ENCODE data around the gene MRTO4. TPM values are rescaled to one million over a fixed set of nuclear protein-coding genes. Genes with fewer than 3 reads are reported as not detected.
A peak's percentile ranks its signal among the peaks of the same experiment; 100 is the strongest.

MRTO4 gene
- total and polyA plus RNA-seq, 9 of the 15 experiments (the other 6 are each of a cell fraction or from before 2014, with no cell fraction given) = 62.0 to 173 (median 146) TPM

GRCh38 chr1:19251305-19252196 is at the start of gene MRTO4, which contains the start of gene EMC1 (continued):
- no peak; the same call in 1 of the 2 replicates for TF ChIP-seq ATF1 (CRISPR knock-in tag; IDR thresholded peaks at IDR 0.05)
- TF ChIP-seq ATF1 (tag; IDR thresholded peaks at IDR 0.05) = peak; percentile 84
- TF ChIP-seq HNRNPL (IDR thresholded peaks at IDR 0.05; ENCODE audit: low read depth, low read length) = peak; percentile 83
- TF ChIP-seq ZNF124 (CRISPR knock-in tag; IDR thresholded peaks at IDR 0.05) = 0 out of 2 replicates have a peak, but pooled peaks have one; percentile 29
- peak; percentile 90 for TF ChIP-seq RBM22 (IDR thresholded peaks at IDR 0.05; ENCODE audit: low read depth, low read length, poor library complexity, severe bottlenecking)
- peak; percentile 94 for TF ChIP-seq NFE2 (IDR thresholded peaks at IDR 0.05; ENCODE audit: low read depth)
- no peak for TF ChIP-seq ZNF133 (CRISPR knock-in tag; IDR thresholded peaks at IDR 0.05)
- peak; percentile 84 for TF ChIP-seq FOXK1 (CRISPR knock-in tag; IDR thresholded peaks at IDR 0.05; ENCODE audit: borderline replicate concordance)
- no peak for TF ChIP-seq ZNF778 (CRISPR knock-in tag; IDR thresholded peaks at IDR 0.05)
- no peak for TF ChIP-seq MIER1 (IDR thresholded peaks at IDR 0.05; ENCODE audit: low read depth)
- no peak for TF ChIP-seq ID3 (CRISPR knock-in tag; IDR thresholded peaks at IDR 0.05)
- TF ChIP-seq ID3 (tag; IDR thresholded peaks at IDR 0.05) = peak; percentile 91
- 0 out of 2 replicates have a peak, but pooled peaks have one; percentile 35 for TF ChIP-seq ZNF830 (CRISPR knock-in tag; IDR thresholded peaks at IDR 0.05)
- TF ChIP-seq ZBTB49 (CRISPR knock-in tag; IDR thresholded peaks at IDR 0.05; ENCODE audit: borderline replicate concordance) = peak; percentile 88

All from K562 (cell line).